T-helper 17 cell (primary cell): Measurements from ENCODE around the gene AGR3. TPM values are rescaled to one million over a fixed set of nuclear protein-coding genes. Genes with fewer than 3 reads are reported as not detected.
"Not testable (repeated sequence)": the region's sequence is repeated elsewhere in the genome, so short reads cannot be mapped to it uniquely, and the experiment has no call there.

Experiments
- ATAC-seq: fragments of 150-1000 bp; cut with Tn5 transposase; 2 replicates; pipeline ENCODE4 v1.10.0; 2021; ENCODE audit warnings: mild to moderate bottlenecking, moderate library complexity
- DNase-seq, 3 donors: peaks; one replicate each; pipeline versions ENCODE4 v3.0.0 to v3.0.0-alpha.2; 2020 to 2021
- H3K9me3 ChIP-seq: one replicate; pipeline ENCODE4 v1.7.0; 2013; ENCODE audit warnings: low read length, mild to moderate bottlenecking; ENCODE audit not compliant: control insufficient read depth, poor library complexity, severe bottlenecking
- H3K27ac Mint-ChIP-seq: one replicate; pipeline ENCODE4 v1.8.0; 2022; ENCODE audit warnings: mild to moderate bottlenecking, moderate library complexity, mixed read lengths
- H3K27me3 Mint-ChIP-seq: one replicate; pipeline ENCODE4 v1.8.0; 2022; ENCODE audit warnings: mixed read lengths
- H3K36me3 Mint-ChIP-seq: one replicate; pipeline ENCODE4 v1.8.0; 2022; ENCODE audit warnings: low read depth, mixed read lengths
- H3K4me1 Mint-ChIP-seq: one replicate; pipeline ENCODE4 v1.8.0; 2022; ENCODE audit warnings: mild to moderate bottlenecking, mixed read lengths
- H3K4me3 Mint-ChIP-seq: one replicate; pipeline ENCODE4 v1.8.0; 2022; ENCODE audit warnings: mild to moderate bottlenecking, moderate library complexity, mixed read lengths
- total RNA-seq, 4 donors: library from RNA in 2 of 4; stranded (reverse) in 2 of 4; gene quantifications; one replicate each; pipeline ENCODE4 v1.2.3 and lab custom pipeline; 2022 to 2026

AGR3 gene
- total RNA-seq, 2 donors from 2014 or later: not detected

DNA sequence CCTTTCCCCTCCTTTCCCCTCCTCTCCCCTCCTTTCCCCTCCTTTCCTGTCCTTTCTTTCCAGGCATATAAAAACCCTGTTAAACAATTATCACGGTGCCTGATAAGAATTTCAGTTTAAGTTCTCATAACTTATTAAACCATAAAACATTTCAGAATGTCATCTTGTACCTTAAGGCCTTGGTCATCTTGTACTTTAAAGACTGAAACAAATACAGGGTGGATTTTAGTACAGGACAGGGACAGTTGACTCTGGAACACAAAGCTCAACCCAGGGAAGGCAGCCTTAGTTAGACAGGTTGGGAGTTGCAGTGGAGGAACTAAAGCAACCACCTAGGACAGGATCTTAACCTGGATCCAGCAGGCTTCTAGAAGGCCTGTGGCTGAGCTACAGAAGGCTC lies 1.2 kb downstream of the AGR3 start:
- peaks cover 5% of the 10 kb centered on the region for H3K27me3 Mint-ChIP-seq
- H3K27ac Mint-ChIP-seq: no peak overlapping the region
- ATAC-seq: no peak
- H3K4me1 Mint-ChIP-seq: no peaks in the 10 kb centered on the region
- no peaks in the 10 kb centered on the region for H3K36me3 Mint-ChIP-seq
- no peak for DNase-seq
- no peak overlapping the region for H3K4me3 Mint-ChIP-seq
- no peaks in the 10 kb centered on the region for H3K9me3 ChIP-seq

DNA sequence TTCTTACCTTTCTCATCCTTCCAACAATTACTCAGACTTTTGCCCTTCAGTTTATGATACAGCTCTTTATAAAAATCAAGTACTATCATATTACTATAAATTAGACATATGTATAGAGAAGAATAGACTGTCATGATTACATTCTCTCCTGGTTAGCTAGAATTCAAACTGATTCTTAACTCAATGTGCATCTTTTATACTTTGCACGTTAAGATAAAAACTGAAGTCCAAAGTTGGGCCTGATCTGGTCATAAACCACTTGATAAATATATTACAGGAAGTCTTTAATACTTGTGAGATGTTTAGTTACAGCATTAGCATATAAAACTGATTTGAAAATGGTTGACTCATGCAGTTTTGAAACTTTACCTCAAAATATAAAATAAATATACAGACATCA lies 2.6 kb downstream of the AGR3 start:
- H3K27ac Mint-ChIP-seq: no peak overlapping the region
- peaks cover 7% of the 10 kb centered on the region for H3K27me3 Mint-ChIP-seq
- no peak for DNase-seq
- H3K9me3 ChIP-seq: no peaks in the 10 kb centered on the region
- H3K4me1 Mint-ChIP-seq: no peaks in the 10 kb centered on the region
- ATAC-seq: no peak
- H3K4me3 Mint-ChIP-seq: no peak overlapping the region
- no peaks in the 10 kb centered on the region for H3K36me3 Mint-ChIP-seq

DNA sequence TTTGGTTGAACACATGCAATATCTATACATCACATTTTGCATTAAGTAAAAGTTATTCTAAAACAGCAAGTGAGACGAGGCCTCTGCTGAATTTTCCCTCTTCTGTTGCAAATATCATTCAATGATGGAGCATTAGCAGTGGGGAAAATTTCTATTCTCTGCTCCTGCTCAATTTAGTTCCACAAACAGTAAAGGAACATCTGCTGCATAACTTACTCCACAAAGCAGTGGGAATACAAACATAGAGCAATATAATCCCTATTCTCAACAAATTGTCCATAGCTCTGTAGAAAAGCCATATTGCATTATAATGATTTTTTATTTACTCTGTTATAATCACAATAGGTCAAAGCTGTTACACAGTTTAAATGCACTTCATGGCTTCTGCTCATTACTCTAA lies 5.9 kb downstream of the AGR3 start:
- ATAC-seq: no peak
- Mint-ChIP-seq H3K27me3 (peaks cover 11% of the 10 kb centered on the region), H3K27ac (no peak overlapping the region)

DNA sequence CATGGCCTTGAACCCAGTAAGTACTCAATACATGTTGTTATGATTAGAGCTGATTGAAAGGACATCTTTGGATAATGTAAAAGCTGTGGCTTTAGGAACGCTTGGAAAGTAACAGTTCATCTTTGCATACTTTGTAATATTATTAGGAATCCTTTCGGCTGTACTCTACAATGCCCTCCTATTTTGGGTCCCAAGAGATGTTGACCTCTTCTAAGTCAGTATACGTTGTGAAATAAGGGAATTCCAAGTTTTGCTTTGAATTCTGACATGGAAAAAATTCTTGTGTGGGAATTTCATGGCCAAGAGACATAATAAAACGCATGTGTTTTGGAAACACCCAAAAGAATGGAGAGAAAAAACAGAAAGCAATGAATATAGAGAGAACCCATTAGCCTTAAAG lies 7.7 kb downstream of the AGR3 start:
- H3K4me1 Mint-ChIP-seq: no peaks in the 10 kb centered on the region

More for the DNA sequence above, 5.9 kb downstream of the AGR3 start:
- no peaks in the 10 kb centered on the region for H3K4me1 Mint-ChIP-seq
- peaks cover 2% of the 10 kb centered on the region for H3K9me3 ChIP-seq
- no peaks in the 10 kb centered on the region for H3K36me3 Mint-ChIP-seq
- no peak for DNase-seq
- H3K4me3 Mint-ChIP-seq: no peak overlapping the region

DNA sequence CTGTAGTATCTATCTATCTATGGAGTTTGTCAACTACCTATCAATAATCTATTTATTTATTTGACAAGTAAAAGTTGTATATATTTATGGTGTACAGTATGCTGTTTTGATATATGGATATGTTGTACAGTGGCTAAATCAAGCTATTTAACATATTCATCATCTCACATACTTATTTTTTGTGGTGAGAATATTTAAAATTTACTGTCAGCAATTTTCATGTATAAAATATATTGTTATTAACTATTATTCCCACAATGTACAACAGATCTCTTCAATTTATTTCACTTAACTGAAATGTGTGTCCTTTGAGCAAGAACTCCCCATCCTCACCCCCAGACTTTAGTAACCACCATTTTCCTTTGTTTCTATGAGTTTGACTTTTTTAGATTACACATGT lies 14.5 kb downstream of the AGR3 start:
- H3K9me3 ChIP-seq: no peaks in the 10 kb centered on the region
- peaks cover 2% of the 10 kb centered on the region for H3K36me3 Mint-ChIP-seq
- no peak overlapping the region for H3K4me3 Mint-ChIP-seq
- peaks cover 35% of the 10 kb centered on the region for H3K27me3 Mint-ChIP-seq
- no peak overlapping the region for H3K27ac Mint-ChIP-seq
- H3K4me1 Mint-ChIP-seq: peaks cover 4% of the 10 kb centered on the region
- no peak for DNase-seq
- ATAC-seq: no peak

More for the DNA sequence above, 7.7 kb downstream of the AGR3 start:
- H3K4me3 Mint-ChIP-seq: no peak overlapping the region
- H3K36me3 Mint-ChIP-seq: no peaks in the 10 kb centered on the region
- peaks cover 2% of the 10 kb centered on the region for H3K9me3 ChIP-seq
- H3K27ac Mint-ChIP-seq: no peak overlapping the region
- DNase-seq (no peak), ATAC-seq (no peak)
- H3K27me3 Mint-ChIP-seq: peaks cover 11% of the 10 kb centered on the region

DNA sequence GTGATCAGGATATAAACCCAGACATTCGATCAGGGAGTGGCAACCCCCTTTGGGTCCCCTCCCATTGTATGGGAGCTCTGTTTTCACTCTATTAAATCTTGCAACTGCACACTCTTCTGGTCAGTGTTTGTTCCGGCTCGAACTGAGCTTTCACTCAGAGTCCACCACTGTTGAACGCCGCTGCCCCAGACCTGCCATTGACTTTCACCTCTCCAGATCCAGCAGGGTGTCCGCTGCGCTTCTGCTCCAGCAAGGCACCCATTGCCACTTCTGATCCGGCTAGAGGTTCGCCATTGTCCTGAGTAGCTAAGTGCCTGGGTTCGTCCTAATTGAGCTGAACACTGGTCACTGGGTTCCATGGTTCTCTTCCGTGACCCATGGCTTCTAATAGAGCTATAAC lies 28.6 kb downstream of the AGR3 start:
- not testable (repeated sequence) for ATAC-seq, H3K4me1 Mint-ChIP-seq, H3K27ac Mint-ChIP-seq, DNase-seq, H3K4me3 Mint-ChIP-seq, H3K36me3 Mint-ChIP-seq, H3K9me3 ChIP-seq
- H3K27me3 Mint-ChIP-seq: peaks cover 55% of the 10 kb centered on the region

DNA sequence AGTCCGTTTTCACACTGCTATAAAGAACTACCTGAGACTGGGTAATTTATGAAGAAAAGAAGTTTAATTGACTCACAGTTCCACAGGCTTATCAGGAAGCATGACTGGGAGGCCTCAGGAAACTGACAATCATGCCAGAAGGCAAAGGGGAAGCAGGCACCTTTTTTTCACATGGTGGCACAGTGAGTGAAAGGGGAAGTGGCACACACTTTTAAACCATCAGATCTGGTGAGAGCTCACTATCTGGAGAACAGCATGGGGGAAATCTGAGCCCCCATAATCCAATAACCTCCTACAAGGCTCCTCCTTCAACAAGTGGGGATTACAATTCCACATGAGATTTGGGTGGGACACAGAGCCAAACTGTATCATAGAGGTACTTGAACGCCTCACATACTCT lies 30.0 kb downstream of the AGR3 start:
- no peaks in the 10 kb centered on the region for H3K9me3 ChIP-seq
- peak; percentile 41 for ATAC-seq
- no peaks in the 10 kb centered on the region for H3K36me3 Mint-ChIP-seq
- H3K27ac Mint-ChIP-seq: no peak overlapping the region
- H3K27me3 Mint-ChIP-seq: peaks cover 63% of the 10 kb centered on the region
- H3K4me3 Mint-ChIP-seq: no peak overlapping the region
- DNase-seq: no peak
- peaks cover 4% of the 10 kb centered on the region for H3K4me1 Mint-ChIP-seq

DNA sequence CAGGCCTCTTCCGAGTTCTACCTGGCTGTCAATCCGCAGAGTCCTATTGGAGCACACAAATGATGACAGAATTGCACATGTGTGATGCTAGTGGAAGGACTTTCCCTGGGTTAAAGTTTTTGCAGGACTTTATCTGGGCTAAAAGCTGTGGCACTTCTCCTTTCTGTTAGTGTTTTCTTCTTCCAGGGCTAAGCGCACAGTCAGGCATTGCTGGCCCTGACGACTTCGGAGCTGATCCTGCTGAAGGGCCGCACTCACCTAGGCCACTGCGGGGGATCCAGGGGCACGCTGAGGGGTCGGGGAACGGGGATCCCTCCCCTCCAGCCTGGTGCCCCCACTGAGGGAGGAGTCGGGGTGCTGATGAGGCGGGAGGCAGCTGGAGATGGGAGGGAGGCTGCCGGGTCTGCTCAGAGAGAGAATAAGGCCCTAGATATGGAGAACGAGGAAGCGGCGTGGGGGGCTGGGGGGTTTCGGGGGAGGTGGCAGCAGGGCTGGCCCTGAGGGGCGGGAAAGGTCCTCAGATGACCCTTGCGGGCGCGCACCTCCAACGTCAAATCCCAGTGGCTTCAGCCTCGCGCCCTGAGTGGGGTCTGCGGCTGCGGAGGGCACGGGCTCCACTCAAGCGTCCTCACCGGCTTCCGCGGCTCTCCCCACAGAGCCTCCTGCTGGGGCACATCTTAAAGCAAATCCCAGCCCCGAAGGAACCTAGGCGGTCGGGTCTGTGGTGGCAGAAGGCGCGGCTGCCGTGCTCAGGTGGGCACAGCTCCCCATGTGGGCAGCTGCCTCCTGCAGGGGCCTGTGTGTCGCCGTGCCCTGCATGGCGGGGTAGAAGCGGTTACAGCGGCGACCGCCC lies 30.9 kb downstream of the AGR3 start:
- peaks cover 4% of the 10 kb centered on the region for H3K4me1 Mint-ChIP-seq
- no peak overlapping the region for H3K4me3 Mint-ChIP-seq
- H3K36me3 Mint-ChIP-seq: no peaks in the 10 kb centered on the region
- peak; percentile 18 for ATAC-seq
- H3K27ac Mint-ChIP-seq: no peak overlapping the region
- H3K9me3 ChIP-seq: no peaks in the 10 kb centered on the region
- DNase-seq: no peak
- H3K27me3 Mint-ChIP-seq: peaks cover 67% of the 10 kb centered on the region

DNA sequence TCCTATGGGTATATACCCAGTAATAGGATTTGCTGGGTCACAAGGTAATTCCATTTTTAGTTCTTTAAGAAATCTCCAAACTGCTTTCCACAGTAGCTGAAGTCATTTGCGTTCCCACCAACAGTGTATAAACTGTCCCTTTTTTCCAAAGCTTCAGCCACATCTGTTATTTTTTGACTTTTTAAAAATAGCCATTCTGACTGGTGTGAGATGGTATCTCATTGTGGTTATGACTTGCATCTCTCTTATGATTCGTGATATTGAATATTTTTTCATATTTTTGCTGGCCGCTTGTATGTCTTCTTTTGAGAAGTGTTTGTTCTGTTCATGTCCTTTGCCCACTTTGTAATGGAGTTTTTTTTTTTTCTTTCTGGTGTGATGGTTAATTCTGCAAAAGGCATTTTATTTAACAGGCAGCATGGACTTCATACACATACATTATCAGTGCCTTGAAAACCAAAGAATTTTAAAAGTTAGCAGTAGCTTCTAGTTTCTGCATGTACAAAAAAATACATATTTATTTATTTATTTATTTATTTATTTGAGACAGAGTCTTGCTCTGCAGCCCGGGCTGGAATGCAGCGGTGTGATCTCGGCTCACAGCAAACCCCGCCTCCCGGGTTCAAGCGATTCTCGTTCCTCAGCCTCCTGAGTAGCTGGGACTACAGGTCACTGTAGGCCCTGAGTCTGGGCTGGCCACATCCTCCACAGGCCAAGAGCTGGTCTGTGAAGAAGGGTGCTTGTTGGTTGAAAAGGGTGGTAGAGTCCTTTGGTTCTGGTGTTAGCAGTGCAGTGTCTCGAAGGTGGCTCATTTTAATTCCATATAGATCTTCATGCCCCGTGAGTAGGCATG lies 32.3 kb downstream of the AGR3 start:
- no peak overlapping the region for H3K4me3 Mint-ChIP-seq
- no peaks in the 10 kb centered on the region for H3K36me3 Mint-ChIP-seq
- ATAC-seq: no peak
- no peak overlapping the region for H3K27ac Mint-ChIP-seq
- H3K4me1 Mint-ChIP-seq: peaks cover 4% of the 10 kb centered on the region
- no peaks in the 10 kb centered on the region for H3K9me3 ChIP-seq
- no peak for DNase-seq
- H3K27me3 Mint-ChIP-seq: peaks cover 69% of the 10 kb centered on the region

DNA sequence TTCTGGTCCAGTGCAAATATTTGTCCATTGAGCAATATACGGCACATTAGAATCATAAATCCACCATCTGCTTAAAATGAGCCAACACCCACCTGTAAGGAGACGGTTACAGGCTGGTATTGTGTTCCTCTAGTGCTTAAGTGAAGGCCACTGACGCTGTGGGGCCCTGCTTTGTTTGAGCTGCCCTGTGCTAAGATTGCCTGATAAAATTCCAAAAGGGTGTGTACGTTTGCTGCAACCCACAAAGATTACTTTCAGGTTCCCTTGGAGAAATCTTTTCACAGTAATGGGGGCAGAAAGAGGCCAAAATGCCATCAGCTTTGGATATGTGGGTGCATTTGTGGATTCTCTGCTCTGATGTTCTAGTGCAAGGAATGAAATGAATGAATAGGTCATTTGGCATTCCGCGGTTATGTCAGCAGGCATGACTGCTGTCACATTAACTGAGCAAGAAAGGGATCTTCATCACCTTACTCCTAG lies 34.4 kb downstream of the AGR3 start:
- Mint-ChIP-seq H3K4me1 (peaks cover 4% of the 10 kb centered on the region), H3K4me3 (no peak overlapping the region), H3K27ac (no peak overlapping the region), H3K27me3 (peaks cover 61% of the 10 kb centered on the region), H3K36me3 (no peaks in the 10 kb centered on the region)
- no peaks in the 10 kb centered on the region for H3K9me3 ChIP-seq
- DNase-seq (no peak), ATAC-seq (no peak)

DNA sequence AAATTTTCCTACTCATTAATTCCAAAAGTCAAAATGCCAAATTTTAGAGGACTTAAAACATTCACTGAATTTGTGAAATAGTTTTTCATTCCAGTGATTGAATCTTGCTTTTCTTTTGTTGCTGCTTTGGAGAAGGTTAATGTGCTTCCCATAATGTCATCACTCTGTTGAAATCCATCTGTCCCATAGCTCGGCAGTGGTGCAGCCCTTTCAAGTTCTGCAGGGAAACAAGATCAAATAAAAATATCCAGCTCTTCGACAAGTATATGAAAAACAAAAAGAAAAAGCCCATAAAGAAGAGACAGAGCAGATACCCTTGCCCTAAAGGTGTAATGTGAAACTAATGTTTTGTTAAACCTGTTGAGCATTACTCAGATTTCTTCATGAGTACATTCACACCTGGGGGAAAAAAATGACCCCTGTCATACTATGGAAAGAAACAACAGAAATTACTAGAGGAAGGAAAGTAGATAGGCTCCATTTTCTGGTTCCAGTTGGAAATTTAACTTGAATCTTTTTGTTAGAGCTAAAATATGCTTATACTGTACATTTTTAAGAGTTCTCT lies 35.1 kb downstream of the AGR3 start:
- ATAC-seq: no peak
- no peak for DNase-seq
- H3K9me3 ChIP-seq: no peaks in the 10 kb centered on the region
- Mint-ChIP-seq H3K27me3 (peaks cover 57% of the 10 kb centered on the region), H3K36me3 (no peaks in the 10 kb centered on the region), H3K4me3 (no peak overlapping the region), H3K4me1 (peaks cover 4% of the 10 kb centered on the region), H3K27ac (no peak overlapping the region)

DNA sequence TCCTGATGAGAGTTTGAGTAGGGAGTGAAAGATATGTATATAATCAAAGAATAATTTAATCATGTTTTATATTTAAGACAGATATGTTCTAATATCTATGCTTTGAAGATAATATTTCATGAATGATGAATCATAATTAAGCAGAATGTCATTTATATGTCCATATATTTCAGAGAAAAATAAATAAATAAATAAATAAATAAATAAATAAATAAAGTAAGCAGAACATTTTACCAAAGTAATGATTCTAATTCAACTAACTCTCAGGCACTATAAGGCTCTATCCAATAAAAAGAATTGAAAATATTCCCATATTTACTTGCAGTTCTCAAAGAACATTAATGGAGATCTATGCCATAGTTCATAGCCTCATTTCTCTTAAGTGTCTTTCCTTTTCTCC lies 36.0 kb downstream of the AGR3 start:
- H3K9me3 ChIP-seq: no peaks in the 10 kb centered on the region
- Mint-ChIP-seq H3K4me1 (no peaks in the 10 kb centered on the region), H3K4me3 (no peak overlapping the region), H3K27me3 (peaks cover 53% of the 10 kb centered on the region), H3K36me3 (no peaks in the 10 kb centered on the region), H3K27ac (no peak overlapping the region)
- ATAC-seq: no peak
- DNase-seq: no peak

DNA sequence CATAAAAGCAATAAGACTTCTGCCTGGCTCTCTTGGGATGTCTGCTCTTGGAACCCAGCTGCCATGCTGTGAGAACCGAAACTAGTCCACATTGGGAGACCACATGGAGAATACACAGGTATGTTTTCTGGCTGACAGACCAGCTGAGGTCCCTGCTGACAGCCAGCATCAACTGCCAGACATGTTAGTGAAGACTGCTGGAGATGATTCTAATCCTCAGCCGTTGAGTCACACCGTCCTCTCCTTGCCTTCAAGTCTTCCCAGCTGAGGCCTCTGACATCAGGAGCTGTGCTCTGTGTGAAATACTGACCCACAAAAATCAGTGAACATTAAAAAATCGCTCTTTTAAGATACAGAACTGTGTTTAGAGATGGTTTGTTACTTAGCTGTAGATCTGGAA lies 40.1 kb downstream of the AGR3 start:
- H3K9me3 ChIP-seq: no peaks in the 10 kb centered on the region
- Mint-ChIP-seq H3K4me1 (no peaks in the 10 kb centered on the region), H3K27me3 (peaks cover 27% of the 10 kb centered on the region), H3K27ac (no peak overlapping the region), H3K4me3 (no peak overlapping the region), H3K36me3 (no peaks in the 10 kb centered on the region)
- DNase-seq (no peak), ATAC-seq (no peak)
